Stimulated activated CD8-positive, alpha-beta memory T cell treated with anti-CD3 and anti-CD28 coated beads, Interleukin-15, amount 100 ng/mL, for 1 hour (primary cell): Measurements from ENCODE around the gene CD2AP.
"Not testable (repeated sequence)": the region's sequence is repeated elsewhere in the genome, so short reads cannot be mapped to it uniquely, and the experiment has no call there.

Source experiments
- DNase-seq: peaks from one replicate; pipeline ENCODE4 v3.0.0-alpha.2; 2020; ENCODE audit warnings: low read depth

Gene CD2AP

GRCh38 chr6:47496935-47497579 lies 19.5 kb downstream of the CD2AP start:
- DNase-seq, result no peak

GRCh38 chr6:47502920-47503319 lies 25.3 kb downstream of the CD2AP start:
- DNase-seq, result no peak

GRCh38 chr6:47509937-47510336 lies 32.3 kb downstream of the CD2AP start:
- DNase-seq, result no peak

- DNase-seq, result no peak
These were observed 35.3 kb downstream of the CD2AP start for GRCh38 chr6:47512872-47513271.

- no peak for DNase-seq
These were observed 41.7 kb downstream of the CD2AP start for GRCh38 chr6:47519279-47519678.

- DNase-seq, result no peak
These were observed 42.7 kb downstream of the CD2AP start for GRCh38 chr6:47520282-47520681.

- no peak for DNase-seq
These were observed 44.4 kb downstream of the CD2AP start for GRCh38 chr6:47521961-47522360.

- no peak for DNase-seq
These were observed 46.7 kb downstream of the CD2AP start for GRCh38 chr6:47524136-47524845.

- DNase-seq, result no peak
These were observed 47.9 kb downstream of the CD2AP start for GRCh38 chr6:47525330-47526057.

GRCh38 chr6:47527274-47527673 lies 49.7 kb downstream of the CD2AP start:
- no peak for DNase-seq

- no peak for DNase-seq
These were observed 52.1 kb downstream of the CD2AP start for GRCh38 chr6:47529734-47530133.

- no peak for DNase-seq
These were observed 55.5 kb downstream of the CD2AP start for GRCh38 chr6:47532981-47533585.

GRCh38 chr6:47534063-47534462 lies 56.5 kb downstream of the CD2AP start:
- DNase-seq, result no peak

GRCh38 chr6:47535316-47536225 lies 58.0 kb downstream of the CD2AP start:
- DNase-seq, result no peak

- no peak for DNase-seq
These were observed 59.3 kb downstream of the CD2AP start for GRCh38 chr6:47536816-47537401.

- DNase-seq, result no peak
These were observed 67.6 kb downstream of the CD2AP start for GRCh38 chr6:47545223-47545622.

- no peak for DNase-seq
These were observed 74.1 kb downstream of the CD2AP start for GRCh38 chr6:47551670-47552069.

GRCh38 chr6:47552319-47552718 lies 74.7 kb downstream of the CD2AP start:
- no peak for DNase-seq

GRCh38 chr6:47553243-47553642 lies 75.7 kb downstream of the CD2AP start:
- DNase-seq, result not testable (repeated sequence)

GRCh38 chr6:47556459-47556858 lies 78.9 kb downstream of the CD2AP start:
- not testable (repeated sequence) for DNase-seq

- DNase-seq, result no peak
These were observed 85.6 kb downstream of the CD2AP start for GRCh38 chr6:47563162-47563561.
